ENCODE measurements around the gene ADAMTS6. TPM values are rescaled to one million over a fixed set of nuclear protein-coding genes. Genes with fewer than 3 reads are reported as not detected.

ADAMTS6 gene
- polyA plus RNA-seq, 1 experiment: 28.0 TPM

DNA sequence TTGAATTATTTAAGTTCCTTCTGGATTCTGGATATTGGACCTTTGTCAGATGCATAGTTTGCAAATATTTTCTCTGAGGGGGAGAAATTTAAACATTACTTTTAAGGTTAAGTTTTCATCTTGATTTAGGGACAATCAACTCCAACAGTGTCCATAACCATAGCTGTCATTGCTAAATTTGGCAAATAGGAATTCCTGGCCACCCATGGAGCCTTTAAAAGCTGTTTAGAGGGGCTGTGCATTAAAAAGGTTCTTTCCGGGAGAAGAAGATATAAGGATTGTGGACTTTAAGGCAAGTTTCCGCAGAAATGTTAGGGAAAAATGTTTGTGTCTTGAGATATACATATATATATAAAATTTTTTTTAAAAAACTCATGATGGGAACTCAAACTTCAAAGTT lies 339.7 kb downstream of the ADAMTS6 start:
- DNase-seq (ENCODE audit: low read depth): no peak
- Histone ChIP-seq H3K4me3 (ENCODE audit: low read depth, low read length) (no peak overlapping the region), H3K36me3 (ENCODE audit: control insufficient read depth, insufficient read depth, low read length) (no peaks in the 10 kb centered on the region), H3K27me3 (ENCODE audit: control insufficient read depth, insufficient read depth, low read length) (no peaks in the 10 kb centered on the region)
- TF ChIP-seq, protein P1, sequence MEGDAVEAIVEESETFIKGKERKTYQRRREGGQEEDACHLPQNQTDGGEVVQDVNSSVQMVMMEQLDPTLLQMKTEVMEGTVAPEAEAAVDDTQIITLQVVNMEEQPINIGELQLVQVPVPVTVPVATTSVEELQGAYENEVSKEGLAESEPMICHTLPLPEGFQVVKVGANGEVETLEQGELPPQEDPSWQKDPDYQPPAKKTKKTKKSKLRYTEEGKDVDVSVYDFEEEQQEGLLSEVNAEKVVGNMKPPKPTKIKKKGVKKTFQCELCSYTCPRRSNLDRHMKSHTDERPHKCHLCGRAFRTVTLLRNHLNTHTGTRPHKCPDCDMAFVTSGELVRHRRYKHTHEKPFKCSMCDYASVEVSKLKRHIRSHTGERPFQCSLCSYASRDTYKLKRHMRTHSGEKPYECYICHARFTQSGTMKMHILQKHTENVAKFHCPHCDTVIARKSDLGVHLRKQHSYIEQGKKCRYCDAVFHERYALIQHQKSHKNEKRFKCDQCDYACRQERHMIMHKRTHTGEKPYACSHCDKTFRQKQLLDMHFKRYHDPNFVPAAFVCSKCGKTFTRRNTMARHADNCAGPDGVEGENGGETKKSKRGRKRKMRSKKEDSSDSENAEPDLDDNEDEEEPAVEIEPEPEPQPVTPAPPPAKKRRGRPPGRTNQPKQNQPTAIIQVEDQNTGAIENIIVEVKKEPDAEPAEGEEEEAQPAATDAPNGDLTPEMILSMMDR (IDR thresholded peaks at IDR 0.05; ENCODE audit: insufficient read depth, low read depth, low read length): no peak
- ChIA-PET POLR2A (no interaction called here), CTCF (interaction anchor here (0.8 kb wide), 1 partner anchor 41 kb away, joined by 5 read pairs; no protein-coding TSS in a partner anchor)

DNA sequence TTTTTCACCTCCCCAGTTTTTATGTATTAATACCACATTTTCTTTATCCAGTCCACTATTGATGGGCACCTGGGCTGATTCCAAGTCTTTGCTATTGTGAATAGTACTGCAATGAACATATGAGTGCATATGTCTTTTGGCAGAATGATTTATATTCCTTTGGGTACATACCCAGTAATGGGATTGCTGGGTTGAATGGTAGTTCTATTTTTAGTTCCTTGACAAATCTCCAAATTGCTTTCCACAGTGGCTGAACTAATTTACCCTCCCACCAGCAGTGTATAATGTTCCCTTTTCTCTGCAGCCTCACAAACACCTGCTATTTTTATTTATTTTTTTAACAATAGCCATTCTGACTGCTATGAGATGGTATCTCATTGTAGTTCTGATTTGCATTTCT lies 340.2 kb downstream of the ADAMTS6 start:
- no peak for DNase-seq (ENCODE audit: low read depth)
- Histone ChIP-seq H3K27me3 (ENCODE audit: control insufficient read depth, insufficient read depth, low read length) (no peaks in the 10 kb centered on the region), H3K36me3 (ENCODE audit: control insufficient read depth, insufficient read depth, low read length) (no peaks in the 10 kb centered on the region), H3K4me3 (ENCODE audit: low read depth, low read length) (no peak overlapping the region)
- TF ChIP-seq, protein P1 (IDR thresholded peaks at IDR 0.05; ENCODE audit: insufficient read depth, low read depth, low read length): no peak
- POLR2A ChIA-PET: no interaction called here
- CTCF ChIA-PET: no interaction called here

DNA sequence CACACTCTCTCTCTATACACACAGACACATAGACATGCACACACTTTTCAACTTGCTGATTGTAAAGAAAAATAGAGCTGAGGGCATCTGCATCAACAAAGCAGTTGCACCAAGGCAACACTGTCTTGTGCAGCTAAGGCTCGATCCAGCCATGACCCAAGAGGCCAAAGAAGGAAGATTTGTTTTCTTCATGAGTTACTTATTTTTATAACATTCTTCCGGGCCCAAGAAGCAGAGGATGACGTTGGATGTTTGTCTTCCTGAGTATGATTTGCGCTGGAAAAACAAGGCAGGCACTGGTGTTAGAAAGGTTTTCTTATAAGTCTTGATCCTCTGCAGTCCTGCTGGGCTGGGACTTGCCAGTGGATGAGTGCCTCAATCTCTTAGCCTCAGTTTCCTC lies 344.1 kb downstream of the ADAMTS6 start:
- no peaks in the 10 kb centered on the region for H3K36me3 ChIP-seq (ENCODE audit: control insufficient read depth, insufficient read depth, low read length)
- H3K4me3 ChIP-seq (ENCODE audit: low read depth, low read length): no peak overlapping the region
- CTCF ChIA-PET: interaction anchor here (0.7 kb wide), 1 partner anchor 166 kb away, joined by 4 read pairs; no protein-coding TSS in a partner anchor
- no peak for DNase-seq (ENCODE audit: low read depth)
- TF ChIP-seq, protein P1 (IDR thresholded peaks at IDR 0.05; ENCODE audit: insufficient read depth, low read depth, low read length): no peak
- POLR2A ChIA-PET: no interaction called here
- no peaks in the 10 kb centered on the region for H3K27me3 ChIP-seq (ENCODE audit: control insufficient read depth, insufficient read depth, low read length)

DNA sequence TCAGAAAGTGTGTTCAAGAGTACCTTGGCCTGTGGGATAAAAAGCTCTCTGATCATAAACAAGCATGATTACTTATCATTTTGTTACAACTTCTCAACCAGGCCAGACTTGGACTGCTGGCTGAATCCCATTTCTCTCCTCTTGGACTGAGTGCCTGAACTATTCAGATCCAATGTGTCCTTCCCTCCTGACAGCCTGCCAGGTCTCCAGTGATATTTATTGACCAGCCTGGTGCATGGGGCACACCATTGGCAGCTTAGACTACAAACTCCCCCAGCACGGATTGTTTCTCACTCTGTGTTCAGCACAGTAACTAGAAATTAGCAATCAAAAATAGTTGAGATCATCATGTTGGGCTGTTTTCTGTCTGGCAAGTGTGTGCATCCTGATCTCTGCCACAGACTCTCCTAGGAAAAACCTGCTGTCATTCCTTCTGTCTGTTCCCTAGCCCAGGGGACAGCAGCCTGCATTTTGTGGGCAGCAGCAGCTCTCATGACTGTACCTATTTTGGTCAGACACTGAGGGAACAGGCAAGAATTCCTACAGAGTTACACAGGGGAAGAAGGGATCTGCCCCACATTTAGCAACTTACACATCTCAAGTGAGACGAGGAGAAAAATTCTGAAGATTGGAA lies 348.1 kb downstream of the ADAMTS6 start:
- DNase-seq (ENCODE audit: low read depth): no peak
- POLR2A ChIA-PET: interaction anchor here (0.8 kb wide), 1 partner anchor 9 kb away, joined by 3 read pairs; no protein-coding TSS in a partner anchor
- Histone ChIP-seq H3K4me3 (ENCODE audit: low read depth, low read length) (no peak overlapping the region), H3K36me3 (ENCODE audit: control insufficient read depth, insufficient read depth, low read length) (no peaks in the 10 kb centered on the region), H3K27me3 (ENCODE audit: control insufficient read depth, insufficient read depth, low read length) (no peaks in the 10 kb centered on the region)
- CTCF ChIA-PET: interaction anchor here (0.9 kb wide), 1 partner anchor 175 kb away, joined by 3 read pairs; no protein-coding TSS in a partner anchor
- TF ChIP-seq, protein P1 (IDR thresholded peaks at IDR 0.05; ENCODE audit: insufficient read depth, low read depth, low read length): no peak

DNA sequence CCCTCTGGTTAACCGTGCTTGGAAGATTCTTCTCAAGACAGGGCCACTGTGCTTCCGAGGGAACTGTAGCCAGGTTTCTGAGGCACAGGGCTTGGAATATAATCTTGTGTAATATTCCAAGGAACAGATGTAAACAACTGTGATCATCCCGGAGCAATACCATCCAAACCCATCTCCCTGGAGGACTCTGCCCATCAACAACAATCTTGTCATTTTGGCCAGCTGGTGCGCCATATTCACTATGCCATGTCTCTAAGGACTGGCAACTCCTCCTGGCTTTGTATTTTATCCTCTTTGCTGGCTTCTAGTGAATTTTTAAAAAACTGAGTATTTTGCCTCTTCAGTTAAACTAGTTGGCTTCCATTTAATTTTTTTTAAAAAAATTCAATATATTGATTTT lies 349.3 kb downstream of the ADAMTS6 start:
- ChIA-PET POLR2A (no interaction called here), CTCF (no interaction called here)
- H3K4me3 ChIP-seq (ENCODE audit: low read depth, low read length): no peak overlapping the region
- TF ChIP-seq, protein P1 (IDR thresholded peaks at IDR 0.05; ENCODE audit: insufficient read depth, low read depth, low read length): no peak
- DNase-seq (ENCODE audit: low read depth): no peak
- H3K36me3 ChIP-seq (ENCODE audit: control insufficient read depth, insufficient read depth, low read length): no peaks in the 10 kb centered on the region
- H3K27me3 ChIP-seq (ENCODE audit: control insufficient read depth, insufficient read depth, low read length): no peaks in the 10 kb centered on the region

Data from BJ (cell line).